Endothelial cell of umbilical vein (primary cell): Measurements from ENCODE around the gene DDX24. TPM values are rescaled to one million over a fixed set of nuclear protein-coding genes. Genes with fewer than 3 reads are reported as not detected.

ENCODE experiments used
- BruUV-seq: library from RNA; stranded (reverse); fragments of 400-500 nt; replicated peaks from 2 replicates; lab custom pipeline; 2021; lab: Mats Ljungman, UMichigan
- CTCF ChIA-PET: fragments of 300-600, 350-600 bp; sonication (Branson Sonifier 250); formaldehyde crosslinking; loops from one replicate; lab custom pipeline; 2021; ENCODE audit warnings: antibody characterized with exemption, inconsistent platforms; lab: Charles Lee
- POLR2A ChIA-PET: fragments of 300-600, 350-600 bp; sonication (Branson Sonifier 250); formaldehyde crosslinking; loops from one replicate; lab custom pipeline; 2021; ENCODE audit warnings: antibody characterized with exemption, inconsistent platforms; lab: Charles Lee
- DNase-seq: peaks from one replicate; pipeline ENCODE4 v3.0.0-alpha.2; 2011; ENCODE audit warnings: low read depth, low spot score
- FAIRE-seq: peaks from 2 replicates; lab custom pipeline; 2011; peaks lifted over from hg19 to GRCh38; lab: Jason Lieb, UNC
- H2AFZ ChIP-seq: 2 replicates; pipeline ENCODE4 v1.6.0; 2012; ENCODE audit warnings: low read depth, low read length, control low read depth, inconsistent platforms
- H3K27ac ChIP-seq: 2 replicates; pipeline ENCODE4 v1.5.1; 2011; ENCODE audit warnings: low read depth, mild to moderate bottlenecking, control low read depth, low read length, moderate library complexity; ENCODE audit not compliant: insufficient read depth
- H3K27me3 ChIP-seq, 2 experiments: 2 replicates each; pipeline versions ENCODE4 v1.6.0 to v1.6.1; 2011; ENCODE audit warnings: low read length in 2 of 2, mixed read lengths in 1 of 2; ENCODE audit not compliant: control insufficient read depth in 2 of 2, insufficient read depth in 2 of 2
- H3K36me3 ChIP-seq, 2 experiments: 2 replicates in 1 of 2; 3 replicates in 1 of 2; pipeline ENCODE4 v1.5.1; 2011; ENCODE audit warnings: low read length in 2 of 2, mild to moderate bottlenecking in 1 of 2, moderate library complexity in 1 of 2; ENCODE audit not compliant: control insufficient read depth in 2 of 2, insufficient read depth in 2 of 2; ENCODE audit errors: extremely low read depth in 1 of 2
- H3K4me1 ChIP-seq: 3 replicates; pipeline ENCODE4 v1.5.1; 2011; ENCODE audit warnings: mild to moderate bottlenecking, low read length; ENCODE audit not compliant: control insufficient read depth, insufficient read depth; ENCODE audit errors: extremely low read depth
- H3K4me2 ChIP-seq: 2 replicates; pipeline ENCODE4 v1.6.1; 2011; ENCODE audit warnings: low read length, control low read depth, mixed read lengths; ENCODE audit not compliant: insufficient read depth
- H3K4me3 ChIP-seq, 3 experiments: fragments of 200-600 bp in 1 of 3; sonication (generic), shearing (Covaris generic) in 1 of 3; replicated peaks in 1 of 3; 2 replicates each; pipeline ENCODE4 v1.5.1; 2011 to 2016; ENCODE audit warnings: control low read depth in 3 of 3, low read length in 3 of 3, mild to moderate bottlenecking in 2 of 3, inconsistent platforms in 1 of 3, low read depth in 1 of 3, moderate library complexity in 1 of 3; ENCODE audit not compliant: insufficient read depth in 1 of 3
- H3K79me2 ChIP-seq: 2 replicates; pipeline ENCODE4 v1.6.0; 2012; ENCODE audit warnings: low read length, inconsistent platforms; ENCODE audit not compliant: control insufficient read depth, insufficient read depth
- H3K9ac ChIP-seq: replicated peaks from 2 replicates; pipeline ENCODE3; 2011; ENCODE audit warnings: low read length, control low read depth; ENCODE audit not compliant: insufficient read depth; ENCODE audit errors: extremely low read depth
- H3K9me1 ChIP-seq: replicated peaks from 3 replicates; pipeline ENCODE4 v1.6.0; 2011; ENCODE audit warnings: mild to moderate bottlenecking, low read length; ENCODE audit not compliant: control insufficient read depth, insufficient read depth; ENCODE audit errors: extremely low read depth
- H3K9me3 ChIP-seq: replicated peaks from 2 replicates; pipeline ENCODE4 v1.5.1; 2012; ENCODE audit warnings: low read length, inconsistent platforms; ENCODE audit not compliant: control insufficient read depth, insufficient read depth
- H4K20me1 ChIP-seq: replicated peaks from 2 replicates; pipeline ENCODE3; 2011; ENCODE audit warnings: mild to moderate bottlenecking, low read length; ENCODE audit not compliant: control insufficient read depth, insufficient read depth; ENCODE audit errors: extremely low read depth
- EZH2 ChIP-seq: IDR thresholded peaks from 2 replicates; pipeline ENCODE4 v1.6.1; 2012; ENCODE audit warnings: borderline replicate concordance, low read depth, mild to moderate bottlenecking, moderate library complexity, low read length, inconsistent platforms; ENCODE audit not compliant: severe bottlenecking
- FOS ChIP-seq: IDR thresholded peaks from 2 replicates; pipeline ENCODE4 v1.6.1; 2011; ENCODE audit warnings: mild to moderate bottlenecking, low read length, moderate library complexity, borderline replicate concordance; ENCODE audit not compliant: insufficient read depth
- GATA2 ChIP-seq: IDR thresholded peaks from 2 replicates; pipeline ENCODE4 v1.7.0; 2011; ENCODE audit warnings: low read depth, mild to moderate bottlenecking, moderate library complexity, mixed read lengths, low read length; ENCODE audit not compliant: insufficient read length, insufficient read depth
- JUN ChIP-seq: IDR thresholded peaks from 2 replicates; pipeline ENCODE4 v1.6.1; 2011; ENCODE audit warnings: borderline replicate concordance, low read depth; ENCODE audit not compliant: insufficient read length, insufficient read depth
- MYC ChIP-seq: IDR thresholded peaks from one replicate; pipeline ENCODE4 v1.6.1; 2011; ENCODE audit warnings: mild to moderate bottlenecking, low read depth, low read length
- POLR2A ChIP-seq: IDR thresholded peaks from 2 replicates; pipeline ENCODE4 v1.6.1; 2012; ENCODE audit warnings: low read depth, mild to moderate bottlenecking, control low read depth, low read length
- POLR2AphosphoS5 ChIP-seq: IDR thresholded peaks from 2 replicates; pipeline ENCODE4 v1.6.1; 2012; ENCODE audit warnings: low read depth, mild to moderate bottlenecking, control low read depth, low read length, moderate library complexity; ENCODE audit not compliant: insufficient read depth
- dilution Hi-C: fragments of 300-500 bp; cut with MboI; formaldehyde crosslinking; loops from one replicate; pipeline ENCODE4 v1.15.0; 2019; ENCODE audit warnings: low sequenced_read_pairs; ENCODE audit not compliant: extremely low pct_ligation_motif_present
- intact Hi-C: fragments of 100-400 bp; cut with micrococcal nuclease; formaldehyde crosslinking; loops from one replicate; pipeline ENCODE4 v1.10.0; 2022
- polyA plus RNA-seq, 4 experiments: library from polyadenylated mRNA; depleted of rRNA in 3 of 4; stranded (reverse) in 3 of 4; unstranded in 1 of 4; fragments of >200 nt; gene quantifications; 2 replicates each; pipeline versions ENCODE4 v1.2.1 to v1.2.3, GENCODE V29; 2011 to 2012; ENCODE audit warnings: missing spikeins in 1 of 4
- total RNA-seq: library from RNA; stranded (reverse); gene quantifications from 2 replicates; pipeline ENCODE4 v1.2.3, GENCODE V29; 2021
- TF ChIP-seq, protein P1 (sequence below), 2 donors: IDR thresholded peaks; 1 replicate in 1 of 2; 2 replicates in 1 of 2; pipeline ENCODE4 v1.5.1; 2011; ENCODE audit warnings: low read length in 2 of 2, mild to moderate bottlenecking in 2 of 2, moderate library complexity in 2 of 2, control low read depth in 1 of 2, inconsistent platforms in 1 of 2, low read depth in 1 of 2; ENCODE audit not compliant: insufficient read depth in 1 of 2; ENCODE audit errors: extremely low read depth in 1 of 2
- TF ChIP-seq, protein P2 (sequence below): IDR thresholded peaks from 2 replicates; pipeline ENCODE4 v1.6.1; 2011; ENCODE audit not compliant: insufficient read depth, insufficient read length

The DDX24 gene
- total and polyA plus RNA-seq, 2 donors (not counting 3 experiments of a cell fraction or from before 2014, with no cell fraction given) = 88.3 to 141 TPM

DNA sequence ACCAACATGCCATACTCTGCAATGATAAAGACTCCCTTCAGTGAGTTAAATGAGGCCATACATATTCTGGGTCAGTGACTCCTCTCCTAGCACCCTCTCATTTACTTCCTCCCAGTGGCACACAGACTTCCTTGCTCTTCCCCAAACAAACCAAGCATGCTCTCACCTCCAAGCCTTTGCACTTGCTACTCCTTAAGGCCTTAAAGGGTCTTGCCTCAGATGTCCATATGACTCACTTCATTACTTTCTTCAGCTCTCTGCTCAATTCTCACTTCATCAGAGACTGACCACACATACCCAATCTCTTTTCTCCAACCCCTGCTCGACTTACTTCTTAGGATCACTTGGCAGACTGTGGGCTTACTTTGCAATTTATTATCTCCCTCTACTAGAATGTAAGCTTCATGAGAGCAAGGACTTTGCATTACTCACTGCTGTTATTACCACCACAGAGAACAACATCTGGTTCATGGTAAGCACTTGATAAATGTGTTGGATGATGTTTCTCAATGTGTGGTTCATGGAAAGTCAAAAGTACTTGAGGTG is 22.8 kb downstream of the DDX24 start:
- ChIA-PET POLR2A (no interaction called here), CTCF (interaction anchor here (1.1 to 2.5 kb wide), 5 partner anchors 9 to 78 kb away, joined by 3 to 13 read pairs (median 6); no protein-coding TSS in a partner anchor)
- BruUV-seq = no TSS peak
- Histone ChIP-seq H2AFZ (no peak overlapping the region), H3K9ac (no peak overlapping the region), H3K27ac (no peak overlapping the region), H3K4me3 (no peak overlapping the region), H3K36me3 (peaks cover 27 to 33% of the 10 kb centered on the region in 2 experiments), H3K79me2 (peaks cover 14% of the 10 kb centered on the region), H3K9me1 (no peaks in the 10 kb centered on the region), H4K20me1 (no peaks in the 10 kb centered on the region), H3K4me1 (peaks cover 11% of the 10 kb centered on the region), H3K4me2 (no peak overlapping the region), H3K27me3 (no peaks in the 10 kb centered on the region), H3K9me3 (no peaks in the 10 kb centered on the region)
- TF ChIP-seq EZH2 (no peak), FOS (no peak)
- intact Hi-C loops = no loop called here
- DNase-seq = no peak
- dilution Hi-C loops = no loop called here
- FAIRE-seq = no peak

DNA sequence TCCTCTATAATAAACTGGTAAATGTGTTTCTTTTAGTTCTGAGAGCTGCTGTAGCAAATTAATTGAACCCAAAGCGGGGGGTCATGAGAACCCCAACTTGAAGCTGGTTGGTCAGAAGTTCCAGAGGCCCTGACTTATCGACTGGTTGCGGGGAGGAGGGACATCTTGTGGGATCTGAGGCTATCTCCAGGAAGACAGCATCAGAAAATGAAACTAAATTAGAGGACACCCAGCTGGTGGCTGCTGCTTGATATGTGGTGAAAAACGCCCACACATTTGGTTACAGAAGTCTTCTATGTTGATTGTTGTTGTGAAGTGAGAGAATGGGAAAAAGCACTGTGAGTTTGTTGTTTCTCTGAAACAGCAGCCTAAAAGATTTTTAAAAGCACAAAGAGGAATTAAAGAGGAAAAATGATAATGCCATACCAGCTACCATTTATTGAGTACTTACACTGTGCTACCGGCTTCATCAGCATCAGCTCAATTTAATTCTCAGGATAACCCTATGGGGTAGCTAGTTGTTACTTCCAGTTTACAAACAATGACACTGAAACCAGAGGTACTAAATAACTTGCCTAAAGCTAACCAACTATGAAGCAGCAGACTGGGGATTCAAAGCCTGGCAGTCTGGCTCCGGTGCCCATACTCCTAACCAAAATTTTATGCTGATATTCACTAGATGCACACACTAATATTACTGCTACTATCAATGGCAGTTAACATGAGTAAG is 24.3 kb downstream of the DDX24 start:
- dilution Hi-C loops = no loop called here
- Histone ChIP-seq H3K9me1 (no peaks in the 10 kb centered on the region), H3K9ac (no peak overlapping the region), H3K27ac (no peak overlapping the region), H3K36me3 (peaks cover 25 to 36% of the 10 kb centered on the region in 2 experiments), H3K4me1 (no peaks in the 10 kb centered on the region), H4K20me1 (no peaks in the 10 kb centered on the region), H3K79me2 (peaks cover 9% of the 10 kb centered on the region), H3K27me3 (no peaks in the 10 kb centered on the region), H3K4me2 (no peak overlapping the region), H3K4me3 (no peak overlapping the region), H2AFZ (no peak overlapping the region), H3K9me3 (no peaks in the 10 kb centered on the region)
- ChIA-PET CTCF (interaction anchor here (0.9 to 2.2 kb wide), 4 partner anchors 10 to 117 kb away, joined by 3 to 13 read pairs (median 6); no protein-coding TSS in a partner anchor), POLR2A (no interaction called here)
- FAIRE-seq (no peak), DNase-seq (no peak)
- TSS peak; percentile 5 for BruUV-seq
- intact Hi-C loops = no loop called here
- no peak for TF ChIP-seq JUN
- no peak for TF ChIP-seq GATA2
- TF ChIP-seq POLR2A = no peak
- TF ChIP-seq, protein P1, sequence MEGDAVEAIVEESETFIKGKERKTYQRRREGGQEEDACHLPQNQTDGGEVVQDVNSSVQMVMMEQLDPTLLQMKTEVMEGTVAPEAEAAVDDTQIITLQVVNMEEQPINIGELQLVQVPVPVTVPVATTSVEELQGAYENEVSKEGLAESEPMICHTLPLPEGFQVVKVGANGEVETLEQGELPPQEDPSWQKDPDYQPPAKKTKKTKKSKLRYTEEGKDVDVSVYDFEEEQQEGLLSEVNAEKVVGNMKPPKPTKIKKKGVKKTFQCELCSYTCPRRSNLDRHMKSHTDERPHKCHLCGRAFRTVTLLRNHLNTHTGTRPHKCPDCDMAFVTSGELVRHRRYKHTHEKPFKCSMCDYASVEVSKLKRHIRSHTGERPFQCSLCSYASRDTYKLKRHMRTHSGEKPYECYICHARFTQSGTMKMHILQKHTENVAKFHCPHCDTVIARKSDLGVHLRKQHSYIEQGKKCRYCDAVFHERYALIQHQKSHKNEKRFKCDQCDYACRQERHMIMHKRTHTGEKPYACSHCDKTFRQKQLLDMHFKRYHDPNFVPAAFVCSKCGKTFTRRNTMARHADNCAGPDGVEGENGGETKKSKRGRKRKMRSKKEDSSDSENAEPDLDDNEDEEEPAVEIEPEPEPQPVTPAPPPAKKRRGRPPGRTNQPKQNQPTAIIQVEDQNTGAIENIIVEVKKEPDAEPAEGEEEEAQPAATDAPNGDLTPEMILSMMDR (IDR thresholded peaks at IDR 0.05; ENCODE audit: extremely low read depth in 1 of 2, insufficient read depth in 1 of 2, low read depth in 1 of 2, low read length in 2 of 2) = no peak
- TF ChIP-seq, protein P2, sequence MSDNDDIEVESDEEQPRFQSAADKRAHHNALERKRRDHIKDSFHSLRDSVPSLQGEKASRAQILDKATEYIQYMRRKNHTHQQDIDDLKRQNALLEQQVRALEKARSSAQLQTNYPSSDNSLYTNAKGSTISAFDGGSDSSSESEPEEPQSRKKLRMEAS = no peak
- no peak for TF ChIP-seq EZH2
- TF ChIP-seq POLR2AphosphoS5 = no peak
- no peak for TF ChIP-seq MYC
- no peak for TF ChIP-seq FOS
